Endodermal cell (in vitro differentiated cells): ENCODE results near the gene MRPL20. TPM values are rescaled to one million over a fixed set of nuclear protein-coding genes. Genes with fewer than 3 reads are reported as not detected.

ENCODE experiments used
- DNase-seq: peaks from one replicate; pipeline ENCODE4 v3.0.0-alpha.2; 2017
- H3K27ac ChIP-seq: 2 replicates; pipeline ENCODE4 v1.5.1; 2013; ENCODE audit warnings: mild to moderate bottlenecking, low read depth, low read length, moderate library complexity
- H3K27me3 ChIP-seq: 2 replicates; pipeline ENCODE4 v1.6.1; 2013; ENCODE audit warnings: mild to moderate bottlenecking, low read length, moderate library complexity; ENCODE audit not compliant: insufficient read depth, control insufficient read depth, poor library complexity, severe bottlenecking
- H3K36me3 ChIP-seq: 2 replicates; pipeline ENCODE4 v1.7.0; 2013; ENCODE audit warnings: mild to moderate bottlenecking, low read length, moderate library complexity; ENCODE audit not compliant: control insufficient read depth, insufficient read depth
- H3K4me1 ChIP-seq: one replicate; pipeline ENCODE4 v1.7.0; 2013; ENCODE audit warnings: low read length; ENCODE audit not compliant: control insufficient read depth, insufficient read depth
- H3K4me3 ChIP-seq: 2 replicates; pipeline ENCODE4 v1.5.1; 2013; ENCODE audit warnings: mild to moderate bottlenecking, low read length, moderate library complexity
- H3K9ac ChIP-seq: 2 replicates; pipeline ENCODE4 v1.6.1; 2013; ENCODE audit warnings: mild to moderate bottlenecking, low read length, moderate library complexity; ENCODE audit not compliant: poor library complexity, severe bottlenecking; ENCODE audit errors: extremely low read depth
- H3K9me3 ChIP-seq: 2 replicates; pipeline ENCODE4 v1.6.1; 2013; ENCODE audit warnings: mild to moderate bottlenecking, low read length, moderate library complexity; ENCODE audit not compliant: control insufficient read depth
- H3K27ac Mint-ChIP-seq: 2 replicates; pipeline ENCODE4 v1.8.0; 2020; ENCODE audit warnings: mixed read lengths
- H3K27me3 Mint-ChIP-seq: 2 replicates; pipeline ENCODE4 v1.8.0; 2021; ENCODE audit warnings: mild to moderate bottlenecking, mixed read lengths; ENCODE audit not compliant: insufficient read depth
- H3K36me3 Mint-ChIP-seq: 2 replicates; pipeline ENCODE4 v1.8.0; 2020; ENCODE audit warnings: low read depth, mixed read lengths
- H3K4me1 Mint-ChIP-seq: 2 replicates; pipeline ENCODE4 v1.8.0; 2020; ENCODE audit warnings: mixed read lengths
- H3K4me3 Mint-ChIP-seq: 2 replicates; pipeline ENCODE4 v1.8.0; 2020; ENCODE audit warnings: mild to moderate bottlenecking, moderate library complexity, mixed read lengths
- H3K9me3 Mint-ChIP-seq: 2 replicates; pipeline ENCODE4 v1.8.0; 2020; ENCODE audit warnings: mild to moderate bottlenecking, mixed read lengths
- WGBS, 2 experiments: methylation state at CpG; one replicate each; pipeline versions ENCODE4 v1.1.5 to v1.1.7; 2013; ENCODE audit warnings: missing lambda C conversion rate in 2 of 2, mixed read lengths in 1 of 2; ENCODE audit not compliant: insufficient coverage in 1 of 2, insufficient read length in 1 of 2; 5-methylcytosine and 5-hydroxymethylcytosine counted together
- total RNA-seq, 2 donors: library from RNA; stranded (reverse); fragmentation: NEBNext Ultra II Directional in 1 of 2; extraction: Animal tissue kit (Norgen Biotek cat#: 25700) in 1 of 2; gene quantifications; 2 replicates in 1 of 2; 3 replicates in 1 of 2; pipeline ENCODE4 v1.2.1, GENCODE V29; 2021
- TF ChIP-seq, protein P1 (sequence below): fragments of 200-600 bp; sonication (generic); conservative IDR thresholded peaks from 2 replicates; pipeline ENCODE4 v1.5.0; 2021; ENCODE audit warnings: antibody characterized with exemption, mild to moderate bottlenecking

MRPL20 gene
- total RNA-seq, 2 donors from 2014 or later = 109 to 129 TPM

DNA sequence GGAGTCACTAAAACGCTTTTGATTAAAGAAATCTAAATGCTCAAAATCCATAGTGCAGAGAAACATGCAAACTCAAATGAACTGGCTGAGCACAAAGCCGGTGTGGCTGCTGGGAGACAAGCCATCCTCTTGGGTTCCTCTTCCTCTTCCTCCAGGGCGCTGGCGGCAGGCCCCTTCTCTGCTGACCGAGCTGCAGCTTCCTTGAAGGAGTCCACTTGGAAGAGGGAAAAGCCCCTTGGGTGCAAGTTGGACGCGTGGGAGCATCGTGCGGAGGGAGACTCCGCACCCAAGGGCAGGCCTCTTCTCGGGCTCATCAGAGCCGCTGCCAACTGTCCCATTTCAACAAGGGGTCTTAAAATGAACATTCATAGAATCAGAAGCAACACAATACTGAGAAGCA is 15.9 kb downstream of the MRPL20 start:
- Histone ChIP-seq H3K36me3 (peaks cover 91% of the 10 kb centered on the region), H3K4me3 (no peak overlapping the region), H3K9me3 (no peaks in the 10 kb centered on the region), H3K27me3 (no peaks in the 10 kb centered on the region), H3K9ac (no peak overlapping the region), H3K4me1 (no peaks in the 10 kb centered on the region), H3K27ac (no peak overlapping the region)
- H3K27me3 Mint-ChIP-seq = no peaks in the 10 kb centered on the region
- TF ChIP-seq, protein P1, sequence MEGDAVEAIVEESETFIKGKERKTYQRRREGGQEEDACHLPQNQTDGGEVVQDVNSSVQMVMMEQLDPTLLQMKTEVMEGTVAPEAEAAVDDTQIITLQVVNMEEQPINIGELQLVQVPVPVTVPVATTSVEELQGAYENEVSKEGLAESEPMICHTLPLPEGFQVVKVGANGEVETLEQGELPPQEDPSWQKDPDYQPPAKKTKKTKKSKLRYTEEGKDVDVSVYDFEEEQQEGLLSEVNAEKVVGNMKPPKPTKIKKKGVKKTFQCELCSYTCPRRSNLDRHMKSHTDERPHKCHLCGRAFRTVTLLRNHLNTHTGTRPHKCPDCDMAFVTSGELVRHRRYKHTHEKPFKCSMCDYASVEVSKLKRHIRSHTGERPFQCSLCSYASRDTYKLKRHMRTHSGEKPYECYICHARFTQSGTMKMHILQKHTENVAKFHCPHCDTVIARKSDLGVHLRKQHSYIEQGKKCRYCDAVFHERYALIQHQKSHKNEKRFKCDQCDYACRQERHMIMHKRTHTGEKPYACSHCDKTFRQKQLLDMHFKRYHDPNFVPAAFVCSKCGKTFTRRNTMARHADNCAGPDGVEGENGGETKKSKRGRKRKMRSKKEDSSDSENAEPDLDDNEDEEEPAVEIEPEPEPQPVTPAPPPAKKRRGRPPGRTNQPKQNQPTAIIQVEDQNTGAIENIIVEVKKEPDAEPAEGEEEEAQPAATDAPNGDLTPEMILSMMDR = no peak
- H3K4me3 Mint-ChIP-seq = no peak overlapping the region
- H3K36me3 Mint-ChIP-seq = peaks cover 94% of the 10 kb centered on the region
- 96 to 99% methylated on average over 9 to 12 of the region's 12 CpGs for WGBS, 2 experiments
- H3K9me3 Mint-ChIP-seq = no peaks in the 10 kb centered on the region
- no peak for DNase-seq
- H3K27ac Mint-ChIP-seq = no peak overlapping the region
- no peaks in the 10 kb centered on the region for H3K4me1 Mint-ChIP-seq

DNA sequence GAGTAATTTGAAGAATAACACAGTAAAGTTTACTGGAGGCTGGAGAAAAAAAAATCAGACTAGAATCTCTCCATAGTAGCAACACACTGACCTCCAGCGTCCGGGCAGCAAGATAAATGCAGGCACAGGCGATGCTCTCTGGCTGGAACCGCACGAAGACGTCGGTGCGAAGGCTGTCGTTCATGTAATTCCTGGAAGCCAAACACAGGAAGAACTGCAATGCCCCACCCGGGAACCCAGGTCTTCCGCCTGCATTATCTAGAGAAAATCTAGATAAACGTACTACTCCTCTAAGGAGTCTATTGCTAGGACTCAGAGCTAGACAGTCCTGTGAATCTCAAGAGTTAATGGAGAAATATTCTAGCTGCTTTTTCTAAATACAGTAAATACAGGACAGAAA is 16.4 kb downstream of the MRPL20 start:
- H3K27ac Mint-ChIP-seq = no peak overlapping the region
- Histone ChIP-seq H3K9me3 (no peaks in the 10 kb centered on the region), H3K9ac (no peak overlapping the region), H3K4me3 (no peak overlapping the region), H3K27me3 (no peaks in the 10 kb centered on the region), H3K4me1 (no peaks in the 10 kb centered on the region), H3K36me3 (peaks cover 92% of the 10 kb centered on the region), H3K27ac (no peak overlapping the region)
- DNase-seq = no peak
- H3K4me1 Mint-ChIP-seq = no peaks in the 10 kb centered on the region
- no peak overlapping the region for H3K4me3 Mint-ChIP-seq
- WGBS, 2 experiments = 97% methylated on average over 12 of the region's 12 CpGs
- H3K27me3 Mint-ChIP-seq = no peaks in the 10 kb centered on the region
- TF ChIP-seq, protein P1 = no peak
- H3K36me3 Mint-ChIP-seq = peaks cover 97% of the 10 kb centered on the region
- no peaks in the 10 kb centered on the region for H3K9me3 Mint-ChIP-seq

DNA sequence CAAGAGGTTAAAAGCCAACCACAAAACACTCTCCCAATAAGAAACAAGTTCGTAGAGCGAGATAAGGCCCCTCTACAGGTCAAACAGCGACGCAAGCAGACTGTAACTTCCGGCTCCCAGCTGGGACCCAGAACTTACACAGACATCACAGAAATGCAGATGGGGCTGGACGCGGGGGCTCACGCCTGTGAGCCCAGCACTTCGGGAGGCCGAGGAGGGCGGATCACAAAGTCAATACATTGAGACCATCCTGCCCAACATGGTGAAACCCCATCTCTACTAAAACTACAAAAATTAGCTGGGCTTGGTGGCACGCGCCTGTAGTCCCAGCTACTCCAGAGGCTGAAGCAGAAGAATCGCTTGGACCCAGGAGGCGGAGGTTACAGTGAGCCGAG is 19.0 kb downstream of the MRPL20 start:
- TF ChIP-seq, protein P1 = no peak
- Mint-ChIP-seq H3K27me3 (no peaks in the 10 kb centered on the region), H3K9me3 (no peaks in the 10 kb centered on the region), H3K36me3 (peaks cover 90% of the 10 kb centered on the region), H3K4me1 (no peaks in the 10 kb centered on the region), H3K4me3 (no peak overlapping the region), H3K27ac (no peak overlapping the region)
- Histone ChIP-seq H3K36me3 (peaks cover 80% of the 10 kb centered on the region), H3K9ac (no peak overlapping the region), H3K4me1 (no peaks in the 10 kb centered on the region), H3K27me3 (no peaks in the 10 kb centered on the region), H3K9me3 (no peaks in the 10 kb centered on the region), H3K4me3 (no peak overlapping the region), H3K27ac (no peak overlapping the region)
- no peak for DNase-seq
- 98 to 100% methylated on average over 9 to 16 of the region's 16 CpGs for WGBS, 2 experiments
